ENCODE data around the gene KDM5D. TPM values are rescaled to one million over a fixed set of nuclear protein-coding genes. Genes with fewer than 3 reads are reported as not detected.

The KDM5D gene
- total and polyA plus RNA-seq, 2 donors (not counting 3 experiments of a cell fraction or from before 2014, with no cell fraction given): 30.3 to 40.2 TPM

- Histone ChIP-seq H2AFZ (ENCODE audit: low read depth, low read length) (no peak overlapping the region), H3K9me1 (replicated peaks; ENCODE audit: control insufficient read depth, extremely low read depth, insufficient read depth, low read length) (no peaks in the 10 kb centered on the region), H3K27me3 (ENCODE audit: control insufficient read depth in 2 of 2, insufficient read depth in 2 of 2, low read length in 2 of 2) (no peaks in the 10 kb centered on the region), H3K9me3 (replicated peaks; ENCODE audit: control insufficient read depth, insufficient read depth, low read length) (no peaks in the 10 kb centered on the region), H3K36me3 (ENCODE audit: control insufficient read depth in 2 of 2, extremely low read depth in 1 of 2, insufficient read depth in 2 of 2, low read length in 2 of 2) (peaks cover 0 to 5% of the 10 kb centered on the region in 2 experiments), H3K9ac (replicated peaks; ENCODE audit: extremely low read depth, insufficient read depth, low read length) (no peak overlapping the region), H3K4me1 (ENCODE audit: control insufficient read depth, extremely low read depth, insufficient read depth, low read length) (peaks cover 5% of the 10 kb centered on the region), H3K79me2 (ENCODE audit: control insufficient read depth, insufficient read depth, low read length) (peaks cover 6% of the 10 kb centered on the region), H3K4me2 (ENCODE audit: insufficient read depth, low read length) (no peak overlapping the region), H3K4me3 (replicated peaks in 1 of 3; ENCODE audit: insufficient read depth in 1 of 3, low read depth in 1 of 3, low read length in 3 of 3) (no peak overlapping the region), H3K27ac (ENCODE audit: insufficient read depth, low read depth, low read length) (no peak overlapping the region), H4K20me1 (replicated peaks; ENCODE audit: control insufficient read depth, extremely low read depth, insufficient read depth, low read length) (no peaks in the 10 kb centered on the region)
- TF ChIP-seq FOS (IDR thresholded peaks at IDR 0.05; ENCODE audit: borderline replicate concordance, insufficient read depth, low read length) (no peak), POLR2A (IDR thresholded peaks at IDR 0.05; ENCODE audit: low read depth, low read length) (no peak), GATA2 (IDR thresholded peaks at IDR 0.05; ENCODE audit: insufficient read depth, insufficient read length, low read depth, low read length) (no peak), EZH2 (IDR thresholded peaks at IDR 0.05; ENCODE audit: borderline replicate concordance, low read depth, low read length, severe bottlenecking) (no peak), JUN (IDR thresholded peaks at IDR 0.05; ENCODE audit: borderline replicate concordance, insufficient read depth, insufficient read length, low read depth) (no peak), MAX (IDR thresholded peaks at IDR 0.05; ENCODE audit: insufficient read depth, insufficient read length) (no peak), POLR2AphosphoS5 (IDR thresholded peaks at IDR 0.05; ENCODE audit: insufficient read depth, low read depth, low read length) (no peak), MYC (IDR thresholded peaks at IDR 0.05; ENCODE audit: low read depth, low read length) (no peak)
- TF ChIP-seq, protein P1, sequence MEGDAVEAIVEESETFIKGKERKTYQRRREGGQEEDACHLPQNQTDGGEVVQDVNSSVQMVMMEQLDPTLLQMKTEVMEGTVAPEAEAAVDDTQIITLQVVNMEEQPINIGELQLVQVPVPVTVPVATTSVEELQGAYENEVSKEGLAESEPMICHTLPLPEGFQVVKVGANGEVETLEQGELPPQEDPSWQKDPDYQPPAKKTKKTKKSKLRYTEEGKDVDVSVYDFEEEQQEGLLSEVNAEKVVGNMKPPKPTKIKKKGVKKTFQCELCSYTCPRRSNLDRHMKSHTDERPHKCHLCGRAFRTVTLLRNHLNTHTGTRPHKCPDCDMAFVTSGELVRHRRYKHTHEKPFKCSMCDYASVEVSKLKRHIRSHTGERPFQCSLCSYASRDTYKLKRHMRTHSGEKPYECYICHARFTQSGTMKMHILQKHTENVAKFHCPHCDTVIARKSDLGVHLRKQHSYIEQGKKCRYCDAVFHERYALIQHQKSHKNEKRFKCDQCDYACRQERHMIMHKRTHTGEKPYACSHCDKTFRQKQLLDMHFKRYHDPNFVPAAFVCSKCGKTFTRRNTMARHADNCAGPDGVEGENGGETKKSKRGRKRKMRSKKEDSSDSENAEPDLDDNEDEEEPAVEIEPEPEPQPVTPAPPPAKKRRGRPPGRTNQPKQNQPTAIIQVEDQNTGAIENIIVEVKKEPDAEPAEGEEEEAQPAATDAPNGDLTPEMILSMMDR (IDR thresholded peaks at IDR 0.05; ENCODE audit: extremely low read depth in 1 of 2, insufficient read depth in 1 of 2, low read depth in 1 of 2, low read length in 2 of 2): no peak
- intact Hi-C loops (cut with micrococcal nuclease) (loop anchor here (5.0 to 10.0 kb wide), 2 partner anchors 140 to 177 kb away; no protein-coding TSS in a partner anchor), dilution Hi-C loops (cut with MboI; ENCODE audit: extremely low pct_ligation_motif_present, low sequenced_read_pairs) (no loop called here)
- no TSS peak for BruUV-seq (replicated peaks)
- FAIRE-seq (no peak), DNase-seq (ENCODE audit: low read depth, low spot score) (no peak)
- POLR2A ChIA-PET: no interaction called here
- CTCF ChIA-PET: no interaction called here
Observed at GRCh38 chrY:19742153-19742552, 2.4 kb downstream of the KDM5D start.
